ENCODE measurements around the gene PKD1L1. TPM values are rescaled to one million over a fixed set of nuclear protein-coding genes. Genes with fewer than 3 reads are reported as not detected.

PKD1L1 gene
- total RNA-seq, 1 experiment from 2014 or later: not detected

GRCh38 chr7:47788083-47788482 lies 160.2 kb downstream of the PKD1L1 start:
- Mint-ChIP-seq H3K4me3 (ENCODE audit: unreplicated experiment) (no peak overlapping the region), H3K4me1 (ENCODE audit: insufficient read depth, unreplicated experiment) (peaks cover 35% of the 10 kb centered on the region), H3K27ac (ENCODE audit: low read depth, unreplicated experiment) (no peak overlapping the region), H3K36me3 (ENCODE audit: insufficient read depth, unreplicated experiment) (peaks cover 11% of the 10 kb centered on the region), H3K27me3 (ENCODE audit: insufficient read depth, unreplicated experiment) (no peaks in the 10 kb centered on the region), H3K9me3 (ENCODE audit: unreplicated experiment) (no peaks in the 10 kb centered on the region)
- CTCF ChIA-PET: interaction anchor here (0.5 to 1.6 kb wide), 8 partner anchors 8 to 523 kb away, joined by 3 to 7 read pairs (median 3); no protein-coding TSS in a partner anchor
- POLR2A ChIA-PET: interaction anchor here (1.0 to 6.6 kb wide), 10 partner anchors 9 to 214 kb away, joined by 3 to 85 read pairs (median 13); no protein-coding TSS in a partner anchor
- no TSS peak for BruUV-seq (replicated peaks)
- no peak for TF ChIP-seq CTCF (IDR thresholded peaks at IDR 0.05; ENCODE audit: unreplicated experiment)
- DNase-seq (ENCODE audit: unreplicated experiment): no peak
- intact Hi-C loops (cut with micrococcal nuclease): no loop called here

GRCh38 chr7:47787249-47788069 lies 160.8 kb downstream of the PKD1L1 start:
- POLR2A ChIA-PET: interaction anchor here (0.7 to 6.6 kb wide), 23 partner anchors 10 to 306 kb away, joined by 3 to 85 read pairs (median 5); partner anchors contain the start of gene TNS3
- Mint-ChIP-seq H3K36me3 (ENCODE audit: insufficient read depth, unreplicated experiment) (peaks cover 11% of the 10 kb centered on the region), H3K27me3 (ENCODE audit: insufficient read depth, unreplicated experiment) (no peaks in the 10 kb centered on the region), H3K4me3 (ENCODE audit: unreplicated experiment) (peak overlapping the region; percentile 46), H3K4me1 (ENCODE audit: insufficient read depth, unreplicated experiment) (peaks cover 42% of the 10 kb centered on the region), H3K27ac (ENCODE audit: low read depth, unreplicated experiment) (peak overlapping the region; percentile 97), H3K9me3 (ENCODE audit: unreplicated experiment) (no peaks in the 10 kb centered on the region)
- no peak for DNase-seq (ENCODE audit: unreplicated experiment)
- intact Hi-C loops (cut with micrococcal nuclease): no loop called here
- no TSS peak for BruUV-seq (replicated peaks)
- CTCF ChIA-PET: interaction anchor here (0.7 to 1.7 kb wide), 15 partner anchors 9 to 523 kb away, joined by 3 to 7 read pairs (median 3); no protein-coding TSS in a partner anchor
- no peak for TF ChIP-seq CTCF (IDR thresholded peaks at IDR 0.05; ENCODE audit: unreplicated experiment)

GRCh38 chr7:47786557-47787248 lies 161.6 kb downstream of the PKD1L1 start:
- intact Hi-C loops (cut with micrococcal nuclease): no loop called here

More at GRCh38 chr7:47786557-47787248, 161.6 kb downstream of the PKD1L1 start:
- BruUV-seq (replicated peaks): no TSS peak
- Mint-ChIP-seq H3K4me1 (ENCODE audit: insufficient read depth, unreplicated experiment) (peaks cover 47% of the 10 kb centered on the region), H3K4me3 (ENCODE audit: unreplicated experiment) (peak overlapping the region; percentile 46), H3K27me3 (ENCODE audit: insufficient read depth, unreplicated experiment) (no peaks in the 10 kb centered on the region), H3K27ac (ENCODE audit: low read depth, unreplicated experiment) (peak overlapping the region; percentile 97), H3K9me3 (ENCODE audit: unreplicated experiment) (no peaks in the 10 kb centered on the region), H3K36me3 (ENCODE audit: insufficient read depth, unreplicated experiment) (peaks cover 11% of the 10 kb centered on the region)
- ChIA-PET CTCF (interaction anchor here (0.6 to 2.2 kb wide), 14 partner anchors 10 to 520 kb away, joined by 3 to 7 read pairs (median 4); no protein-coding TSS in a partner anchor), POLR2A (interaction anchor here (0.7 to 6.6 kb wide), 26 partner anchors 11 to 307 kb away, joined by 3 to 85 read pairs (median 5); partner anchors contain the start of gene TNS3)
- no peak for TF ChIP-seq CTCF (IDR thresholded peaks at IDR 0.05; ENCODE audit: unreplicated experiment)
- DNase-seq (ENCODE audit: unreplicated experiment): peak; percentile 99

Measured in MCF 10A (cell line).